ENCODE measurements around the gene SLC39A11.
A peak's percentile ranks its signal among the peaks of the same experiment; 100 is the strongest.
"Not testable (repeated sequence)": the region's sequence is repeated elsewhere in the genome, so short reads cannot be mapped to it uniquely, and the experiment has no call there.

SLC39A11 gene

DNA sequence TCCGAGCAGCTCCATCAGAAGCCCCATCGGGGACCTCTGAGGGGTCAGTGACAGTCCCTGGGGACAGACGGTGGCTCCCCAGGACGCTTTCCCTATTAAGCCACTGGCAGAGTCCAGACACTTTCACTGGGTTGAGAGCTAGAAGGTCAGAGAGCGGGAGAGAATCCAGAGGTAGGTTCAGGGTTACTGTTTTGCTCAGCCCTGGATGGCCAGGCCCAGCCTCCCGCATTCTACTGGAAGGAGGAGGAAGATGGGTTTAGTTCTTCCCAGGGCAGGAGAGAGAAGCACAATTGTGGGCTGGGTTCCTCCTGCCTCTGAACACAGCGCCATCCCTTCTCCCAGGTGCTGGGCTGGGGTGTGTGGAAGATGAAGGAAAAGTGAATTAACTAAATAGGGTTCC, 452.8 kb downstream of the SLC39A11 start:
- DNase-seq, result no peak

DNA sequence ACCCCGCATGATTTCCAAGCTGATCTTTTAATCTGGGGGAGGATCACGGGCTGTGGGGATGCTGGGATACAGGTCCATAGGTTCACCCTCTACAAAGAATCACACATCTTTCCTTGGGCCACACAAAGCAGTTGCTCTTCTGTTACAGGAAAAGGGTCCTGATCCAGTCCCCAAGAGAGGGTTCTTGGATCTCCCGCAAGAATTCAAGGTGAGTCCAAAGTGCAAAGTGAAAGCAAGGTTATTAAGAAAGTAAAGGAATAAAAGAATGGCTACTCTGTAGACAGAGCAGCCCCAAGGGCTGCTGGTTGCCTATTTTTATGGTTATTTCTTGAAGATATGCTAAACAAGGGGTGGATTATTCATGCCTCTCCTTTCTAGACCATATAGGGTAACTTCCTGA, 453.6 kb downstream of the SLC39A11 start:
- not testable (repeated sequence) for DNase-seq

DNA sequence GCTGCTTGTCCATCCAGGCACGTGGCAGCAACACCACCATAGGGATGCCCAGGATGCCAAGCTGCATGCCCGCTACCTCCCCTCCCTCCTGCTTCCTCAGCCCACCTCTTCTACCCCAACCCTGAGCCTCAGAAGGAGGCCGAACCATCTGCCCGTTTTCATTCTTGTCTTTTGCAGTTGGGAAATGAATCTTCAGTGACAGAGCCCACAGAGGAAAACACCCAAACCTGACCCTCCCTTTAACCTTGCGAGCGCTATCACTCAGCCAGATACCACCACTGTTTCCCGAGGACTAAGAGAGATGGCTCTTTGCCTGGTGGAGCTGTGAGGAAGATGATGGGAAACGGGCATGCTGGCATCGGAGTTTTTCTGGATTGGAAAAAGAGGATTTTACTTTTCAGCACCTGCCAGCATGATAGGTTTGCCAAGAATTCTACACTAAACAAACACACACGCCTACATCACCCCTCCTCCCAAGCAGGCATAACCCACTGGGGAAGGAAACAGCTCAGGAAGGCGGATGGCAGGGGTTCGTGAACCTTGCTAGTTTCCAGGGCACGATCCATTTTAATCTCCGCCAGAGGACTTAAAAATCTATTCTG, 457.4 kb downstream of the SLC39A11 start:
- no peak for DNase-seq

DNA sequence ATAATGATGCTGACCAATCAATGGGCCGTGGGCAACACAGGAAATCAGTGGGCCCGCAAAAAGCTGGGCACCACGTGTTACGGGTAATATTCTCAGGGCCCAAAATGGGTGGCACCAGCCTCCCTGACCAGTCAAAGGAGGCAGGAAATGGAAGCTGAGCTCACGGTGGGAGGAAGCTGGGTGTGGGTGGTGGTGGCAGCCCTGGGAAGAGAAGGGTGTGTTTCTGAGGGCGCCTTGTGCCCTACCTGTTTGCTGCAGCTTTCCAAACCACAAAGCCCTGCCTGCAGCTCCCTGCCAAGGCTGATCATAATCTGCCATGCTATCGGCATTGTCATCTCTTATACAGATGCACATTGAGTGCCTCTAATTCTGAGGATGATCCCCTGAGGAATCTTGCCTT, 457.9 kb downstream of the SLC39A11 start:
- DNase-seq, result no peak

- peak; percentile 73 for DNase-seq
These were observed 460.4 kb downstream of the SLC39A11 start for GRCh38 chr17:72631949-72632684.

GRCh38 chr17:72631568-72631948, 460.9 kb downstream of the SLC39A11 start:
- DNase-seq, result no peak

DNA sequence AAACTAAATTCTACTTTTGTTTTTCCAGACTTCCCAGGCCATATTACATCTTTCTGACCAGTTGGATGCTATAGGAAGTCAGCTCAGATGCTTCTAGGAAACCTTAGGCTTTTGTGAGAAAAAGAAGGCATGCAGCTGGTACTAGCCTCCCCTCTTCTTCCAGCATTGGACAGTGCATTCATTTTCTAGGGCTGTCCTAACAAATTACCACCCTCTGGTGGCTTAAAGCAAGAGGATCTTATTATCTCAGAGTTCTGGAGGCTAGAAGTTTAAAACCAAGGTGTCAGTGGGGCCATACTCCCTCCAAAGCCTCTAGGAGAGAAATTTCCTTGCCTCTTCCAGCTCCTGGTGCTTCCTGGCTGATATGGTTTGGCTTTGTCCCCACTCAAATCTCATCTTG, 467.8 kb downstream of the SLC39A11 start:
- DNase-seq, result no peak

- no peak for DNase-seq
These were observed 468.3 kb downstream of the SLC39A11 start for GRCh38 chr17:72624226-72624625.

GRCh38 chr17:72622661-72623433, 469.6 kb downstream of the SLC39A11 start:
- DNase-seq, result no peak

DNA sequence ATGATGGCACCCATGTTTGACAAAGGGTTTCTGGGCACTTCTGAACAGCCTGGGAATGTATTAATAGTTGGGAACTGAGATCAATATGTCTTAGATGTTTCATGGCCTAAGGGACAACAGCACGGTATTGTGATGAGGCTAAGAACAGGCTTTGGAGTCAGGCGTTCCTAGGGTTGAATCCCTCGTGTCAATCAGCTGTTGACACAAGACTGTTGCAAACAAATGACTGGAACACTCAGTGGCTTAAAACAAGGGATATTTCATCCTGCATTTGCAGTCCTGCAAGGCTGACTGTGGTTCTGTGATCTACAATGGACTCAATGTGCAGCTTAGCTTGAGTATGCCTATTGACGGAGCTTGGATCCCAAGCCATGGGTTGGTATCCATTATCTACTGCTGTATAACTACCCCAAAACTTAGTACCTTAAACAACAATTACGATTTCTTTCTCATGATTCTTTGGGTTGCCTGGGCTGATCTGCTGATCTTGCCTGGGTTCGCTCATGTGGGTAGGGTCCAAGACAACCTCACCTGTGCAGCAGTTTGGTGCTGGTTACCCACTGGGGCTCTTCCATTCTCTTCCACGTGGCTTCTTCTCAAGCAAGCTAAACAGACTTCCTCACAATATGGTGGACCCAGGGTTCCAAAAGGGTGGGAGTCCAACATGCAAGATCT, 472.4 kb downstream of the SLC39A11 start:
- DNase-seq, result no peak

- DNase-seq, result no peak
These were observed 474.4 kb downstream of the SLC39A11 start for GRCh38 chr17:72618001-72618509.

DNA sequence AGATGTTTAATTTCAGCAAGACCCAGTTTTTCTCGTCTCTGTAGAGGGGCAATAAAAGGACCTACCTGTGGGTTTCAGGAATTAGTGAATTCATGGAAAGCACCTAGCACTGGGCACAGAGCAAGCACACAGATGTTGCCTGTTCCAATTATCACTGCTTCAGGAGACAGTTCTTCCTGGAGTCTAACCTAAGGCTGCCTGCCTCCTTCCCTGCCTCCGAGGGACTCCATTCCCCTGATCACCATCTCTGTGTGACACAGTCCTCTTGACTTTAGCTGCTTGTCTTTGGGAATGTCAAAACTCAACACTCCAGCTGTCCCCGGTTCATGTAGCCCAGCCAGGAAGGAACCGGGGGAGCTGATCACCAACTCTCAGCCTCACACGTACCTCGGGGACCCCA, 474.9 kb downstream of the SLC39A11 start:
- DNase-seq, result no peak

DNA sequence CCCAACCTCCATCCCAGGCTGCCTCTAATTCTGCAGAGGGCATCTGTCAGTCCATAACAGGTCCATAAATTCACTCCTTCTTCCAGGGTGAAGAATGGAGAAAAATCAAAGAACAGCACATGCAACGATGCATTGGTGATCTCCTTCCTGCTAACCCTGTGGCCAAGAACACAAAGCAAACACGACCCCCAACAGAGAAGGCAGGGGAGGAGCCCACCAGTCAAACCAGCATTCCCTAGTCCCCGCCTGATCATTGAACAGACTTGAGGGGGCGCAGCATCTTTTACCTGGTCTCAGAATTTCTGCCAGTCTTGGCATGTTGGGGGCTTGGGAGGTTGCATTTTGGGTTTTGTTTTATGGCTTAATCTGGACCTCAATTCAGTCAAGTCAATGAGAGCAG, 476.0 kb downstream of the SLC39A11 start:
- DNase-seq, result no peak

DNA sequence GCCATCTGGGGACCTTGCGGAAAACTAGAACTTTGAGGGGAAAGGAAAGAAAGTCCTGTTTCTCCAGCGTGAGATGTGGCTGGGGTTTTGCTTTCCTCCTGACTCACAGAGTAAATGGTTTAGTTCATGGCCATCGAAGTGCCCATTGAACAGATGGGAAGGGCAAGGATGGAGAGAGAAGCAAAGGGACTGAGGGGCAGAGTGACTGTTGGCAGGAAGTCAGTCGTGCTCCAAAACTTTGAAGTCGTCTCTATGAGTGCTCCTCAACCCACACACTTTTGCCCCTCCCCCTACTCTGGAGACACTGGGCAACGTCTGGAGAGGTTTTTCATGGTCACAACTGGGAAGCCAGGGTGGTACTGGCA, 476.9 kb downstream of the SLC39A11 start:
- no peak for DNase-seq

DNA sequence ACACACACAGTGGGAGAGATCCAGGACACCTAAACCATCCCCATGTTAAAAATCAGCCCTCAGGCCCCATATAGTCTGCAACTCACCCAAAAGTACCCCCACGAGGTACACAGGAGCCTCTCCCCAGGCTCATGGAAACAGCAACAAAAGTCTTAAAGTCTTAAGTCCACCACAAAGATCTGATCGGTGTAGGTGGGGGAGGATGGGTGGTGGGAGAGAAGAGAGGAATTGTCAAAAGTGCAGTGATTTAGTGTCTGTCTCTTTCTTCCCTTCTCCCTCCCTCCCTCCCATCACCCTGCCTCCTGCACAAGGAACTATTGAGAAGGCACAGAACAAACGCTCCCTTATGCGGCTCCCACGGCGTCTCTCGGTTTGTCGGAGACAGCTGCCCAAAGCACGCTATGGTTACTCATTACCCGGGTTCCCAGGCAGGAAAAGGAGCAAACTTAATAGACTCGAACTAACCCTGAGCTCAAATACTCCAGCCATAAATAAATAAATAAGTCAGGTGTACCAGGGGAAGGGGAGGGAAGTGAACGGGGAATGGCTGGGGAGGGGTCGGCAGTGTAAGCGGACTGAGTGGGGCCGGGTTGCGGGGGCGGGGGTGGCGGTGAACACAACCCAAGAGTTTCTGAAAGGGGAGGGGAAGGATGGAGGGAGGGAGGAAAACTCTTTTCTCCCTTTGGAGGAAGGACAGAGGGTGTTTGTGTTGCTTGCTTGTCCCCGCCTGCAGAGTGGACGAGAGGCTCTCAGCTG, 477.4 kb downstream of the SLC39A11 start:
- DNase-seq, result peak; percentile 62

DNA sequence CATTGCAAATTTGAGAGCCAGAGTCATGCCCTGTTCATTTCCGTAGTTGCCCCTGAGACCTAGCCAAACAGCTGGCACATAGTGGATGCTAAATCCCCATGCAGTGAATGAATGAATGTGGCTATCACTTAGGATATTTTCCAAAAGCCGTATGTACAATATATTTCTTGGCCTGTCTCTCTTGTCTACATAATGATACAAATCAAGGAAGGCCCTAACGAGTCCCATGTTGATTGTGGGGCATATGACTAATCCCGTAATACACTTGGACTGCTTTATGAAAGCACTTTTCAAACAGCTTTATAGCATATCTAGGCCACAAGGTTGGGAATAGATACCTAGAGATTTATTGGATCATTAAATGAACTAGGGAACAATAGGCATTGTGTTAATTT, 478.0 kb downstream of the SLC39A11 start:
- DNase-seq, result no peak

- no peak for DNase-seq
These were observed 478.6 kb downstream of the SLC39A11 start for GRCh38 chr17:72613806-72614292.

- peak; percentile 58 for DNase-seq
These were observed 479.1 kb downstream of the SLC39A11 start for GRCh38 chr17:72613396-72613795.

GRCh38 chr17:72611172-72611571, 481.3 kb downstream of the SLC39A11 start:
- no peak for DNase-seq

DNA sequence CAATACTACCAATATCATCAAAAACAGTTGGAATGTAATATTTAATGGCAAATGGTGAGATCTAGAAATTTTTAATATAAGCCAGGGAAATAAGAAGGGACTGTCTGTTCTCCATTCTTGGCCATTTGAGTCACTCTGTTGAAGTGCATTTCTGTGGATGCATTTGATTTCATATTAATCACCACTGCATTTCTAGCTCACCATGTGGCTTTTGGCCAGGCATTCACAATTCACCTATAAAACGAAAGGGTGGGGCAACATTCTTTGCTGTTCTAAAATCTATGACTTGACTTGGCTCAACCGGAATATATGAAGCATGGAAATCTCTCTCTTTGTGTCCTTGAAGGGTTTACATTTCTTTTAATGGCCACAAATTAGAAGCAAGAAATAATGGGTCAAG, 483.0 kb downstream of the SLC39A11 start:
- DNase-seq, result no peak

DNA sequence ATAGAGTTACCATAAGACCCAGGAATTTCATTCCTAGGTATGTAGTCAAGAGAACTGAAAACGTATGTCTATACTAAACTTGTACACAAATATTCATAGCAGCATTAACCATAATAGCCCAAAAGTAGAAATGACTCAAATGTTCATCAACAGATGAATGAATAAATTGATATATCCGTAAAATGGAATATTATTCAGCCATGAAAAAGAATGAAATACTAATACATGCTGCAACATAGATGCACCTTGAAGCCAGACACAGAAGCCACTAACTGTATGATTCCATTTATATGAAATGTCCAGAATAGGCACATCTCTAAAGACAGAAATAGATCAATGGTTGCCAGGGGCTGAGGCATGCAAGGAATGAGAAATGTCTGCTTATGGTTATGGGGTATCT, 484.1 kb downstream of the SLC39A11 start:
- DNase-seq, result no peak

DNA sequence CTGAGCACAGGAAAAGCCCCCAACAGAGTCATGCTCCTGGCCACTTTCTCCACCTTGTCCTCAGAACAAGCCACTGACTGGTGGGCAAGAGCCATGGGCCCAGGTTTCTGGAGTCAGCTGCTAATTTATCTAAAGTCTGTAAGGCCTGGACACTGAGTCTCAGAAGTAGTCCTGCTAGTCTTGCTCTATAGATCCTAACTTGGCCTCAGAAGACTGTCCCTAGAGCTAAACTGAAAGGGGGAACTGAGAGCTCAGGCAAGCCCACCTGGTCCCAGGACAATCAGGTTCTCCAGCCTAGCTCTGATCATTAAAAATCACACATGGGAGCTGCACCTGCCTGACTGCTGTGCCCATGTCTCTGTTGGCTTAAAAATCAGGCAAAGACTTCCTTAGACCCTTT, 485.8 kb downstream of the SLC39A11 start:
- DNase-seq, result no peak
